MM.1S (cell line): ENCODE data around the gene SIN3A.

Experiments used
- DNase-seq: peaks from one replicate; pipeline ENCODE4 v3.0.0-alpha.2; 2015
- H2AFZ ChIP-seq: fragments of 300-600 bp; sonication (generic); 2 replicates; pipeline ENCODE4 v1.6.0; 2016; ENCODE audit warnings: antibody characterized with exemption, low read length
- H3F3A ChIP-seq: fragments of 300-600 bp; sonication (generic); 2 replicates; pipeline ENCODE4 v1.6.1; 2016; ENCODE audit warnings: mild to moderate bottlenecking, antibody characterized with exemption, low read length, moderate library complexity, mixed read lengths; ENCODE audit not compliant: insufficient read depth
- H3K27ac ChIP-seq: fragments of 300-600 bp; sonication (generic); 2 replicates; pipeline ENCODE4 v1.5.1; 2016; ENCODE audit warnings: mild to moderate bottlenecking, low read length
- H3K27me3 ChIP-seq: fragments of 300-600 bp; sonication (generic); replicated peaks from 2 replicates; pipeline ENCODE4 v1.6.0; 2016; ENCODE audit warnings: low read length; ENCODE audit not compliant: insufficient read depth
- H3K36me3 ChIP-seq: fragments of 300-600 bp; sonication (generic); replicated peaks from 2 replicates; pipeline ENCODE4 v1.6.1; 2016; ENCODE audit warnings: mild to moderate bottlenecking, low read length, mixed read lengths; ENCODE audit not compliant: insufficient read depth
- H3K4me1 ChIP-seq: fragments of 300-600 bp; sonication (generic); 2 replicates; pipeline ENCODE4 v1.6.1; 2016; ENCODE audit warnings: low read length, mixed read lengths
- H3K4me2 ChIP-seq: fragments of 300-600 bp; sonication (generic); 2 replicates; pipeline ENCODE4 v1.6.0; 2016; ENCODE audit warnings: low read depth, low read length
- H3K4me3 ChIP-seq: fragments of 300-600 bp; sonication (generic); 2 replicates; pipeline ENCODE4 v1.5.1; 2016; ENCODE audit warnings: low read length, mixed read lengths
- H3K79me2 ChIP-seq: fragments of 300-600 bp; sonication (generic); 2 replicates; pipeline ENCODE4 v1.6.1; 2016; ENCODE audit warnings: mixed run types, low read length, mixed read lengths
- H3K9ac ChIP-seq: fragments of 300-600 bp; sonication (generic); 2 replicates; pipeline ENCODE4 v1.6.1; 2016; ENCODE audit warnings: low read length, mixed read lengths
- H3K9me2 ChIP-seq: fragments of 300-600 bp; sonication (generic); replicated peaks from 2 replicates; pipeline ENCODE4 v1.6.1; 2016; ENCODE audit warnings: mild to moderate bottlenecking, low read length, mixed read lengths; ENCODE audit not compliant: insufficient read depth
- H3K9me3 ChIP-seq: fragments of 300-600 bp; sonication (generic); replicated peaks from 2 replicates; pipeline ENCODE4 v1.6.1; 2016; ENCODE audit warnings: mild to moderate bottlenecking, low read length, mixed read lengths; ENCODE audit not compliant: insufficient read depth
- H4K20me1 ChIP-seq: fragments of 300-600 bp; sonication (generic); 2 replicates; pipeline ENCODE4 v1.6.1; 2016; ENCODE audit warnings: mild to moderate bottlenecking, low read length, moderate library complexity, mixed read lengths; ENCODE audit not compliant: insufficient read depth
- CTCF ChIP-seq: fragments of 300-600 bp; sonication (generic); IDR thresholded peaks from 2 replicates; pipeline ENCODE4 v1.5.1; 2016; ENCODE audit warnings: antibody characterized with exemption, low read length, mixed read lengths
- EZH2 ChIP-seq: fragments of 300-600 bp; sonication (generic); optimal IDR thresholded peaks from 2 replicates; pipeline ENCODE3; 2017; ENCODE audit warnings: low read depth, mild to moderate bottlenecking, antibody characterized with exemption, low read length, mixed read lengths
- EZH2phosphoT487 ChIP-seq: fragments of 300-600 bp; sonication (generic); IDR thresholded peaks from 2 replicates; pipeline ENCODE4 v1.6.1; 2018; ENCODE audit warnings: antibody characterized with exemption, low read length

Gene SIN3A

GRCh38 chr15:75454471-75455378 lies 3.2 kb upstream of the SIN3A start:
- Histone ChIP-seq H3K9me3 (no peaks in the 10 kb centered on the region), H3K27me3 (no peaks in the 10 kb centered on the region), H3K4me1 (peaks cover 5% of the 10 kb centered on the region; the same call in 1 of the 2 replicates), H2AFZ (peak overlapping the region; percentile 66), H3K4me3 (peak overlapping the region; percentile 92), H3K9ac (peak overlapping the region; percentile 88), H3K79me2 (peaks cover 20% of the 10 kb centered on the region), H3K27ac (peak overlapping the region; percentile 98), H4K20me1 (peaks cover 6% of the 10 kb centered on the region), H3K36me3 (no peaks in the 10 kb centered on the region), H3K9me2 (no peaks in the 10 kb centered on the region), H3F3A (peaks cover 45% of the 10 kb centered on the region), H3K4me2 (peak overlapping the region; percentile 77)
- TF ChIP-seq CTCF (no peak), EZH2 (no peak), EZH2phosphoT487 (no peak)
- peak; percentile 62 for DNase-seq

DNA sequence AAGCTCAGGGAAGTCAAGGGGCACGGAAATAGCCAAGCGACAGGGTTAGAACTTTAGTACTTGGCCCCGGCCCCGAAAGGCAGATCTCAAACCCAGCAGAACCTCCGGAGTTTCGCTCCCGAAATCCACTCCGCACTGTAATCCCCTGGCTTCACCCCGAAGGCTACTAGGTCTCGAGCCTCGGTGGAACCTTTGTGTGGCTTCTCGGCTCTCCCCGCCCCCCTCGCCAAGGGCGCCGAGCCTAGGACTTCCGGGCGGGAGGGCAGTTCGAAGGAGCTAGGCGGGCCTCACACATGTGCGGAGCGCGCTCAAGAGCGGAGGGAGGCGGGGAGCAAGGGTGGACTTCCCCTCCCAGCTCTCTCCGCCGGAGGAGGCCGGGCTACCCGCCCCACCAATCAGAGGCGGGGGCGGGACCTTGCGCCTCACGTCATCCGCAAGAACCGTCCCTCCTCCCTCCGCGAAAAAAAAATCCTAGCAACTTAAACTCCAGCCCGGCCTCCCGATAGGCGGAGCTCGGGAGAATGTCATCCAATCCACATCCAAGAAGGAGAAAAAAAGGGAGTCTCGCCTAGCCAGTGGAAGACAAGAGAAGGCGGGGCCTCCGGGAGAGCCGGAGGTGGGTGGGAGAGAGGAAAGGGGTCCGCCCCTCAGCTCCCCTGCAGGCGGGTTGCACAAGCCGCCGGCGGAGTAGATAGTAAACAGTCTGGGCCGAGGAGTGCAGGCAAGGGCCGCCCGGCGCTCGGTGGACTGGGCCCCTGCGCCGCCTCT lies 2.4 kb upstream of the SIN3A start:
- Histone ChIP-seq H3K4me1 (peaks cover 14% of the 10 kb centered on the region), H2AFZ (peak overlapping the region; percentile 47; the same call in 1 of the 2 replicates), H3K4me2 (peak overlapping the region; percentile 93), H4K20me1 (peaks cover 14% of the 10 kb centered on the region), H3K36me3 (no peaks in the 10 kb centered on the region), H3K9me2 (no peaks in the 10 kb centered on the region), H3K9me3 (no peaks in the 10 kb centered on the region), H3F3A (peaks cover 45% of the 10 kb centered on the region), H3K9ac (peak overlapping the region; percentile 96), H3K4me3 (peak overlapping the region; percentile 71), H3K27ac (peak overlapping the region; percentile 98), H3K27me3 (no peaks in the 10 kb centered on the region), H3K79me2 (peaks cover 28% of the 10 kb centered on the region)
- DNase-seq: peak; percentile 99
- TF ChIP-seq EZH2 (no peak), CTCF (no peak), EZH2phosphoT487 (no peak)

- no peak for TF ChIP-seq EZH2phosphoT487
- peak; percentile 43 for TF ChIP-seq CTCF
- TF ChIP-seq EZH2: no peak
- Histone ChIP-seq H3K36me3 (no peaks in the 10 kb centered on the region), H3K9ac (peak overlapping the region; percentile 96), H3K79me2 (peaks cover 36% of the 10 kb centered on the region), H3K27me3 (no peaks in the 10 kb centered on the region), H3F3A (peaks cover 45% of the 10 kb centered on the region), H3K4me1 (peaks cover 14% of the 10 kb centered on the region), H2AFZ (peak overlapping the region; percentile 47; the same call in 1 of the 2 replicates), H3K4me2 (peak overlapping the region; percentile 93), H3K4me3 (peak overlapping the region; percentile 71), H4K20me1 (peaks cover 18% of the 10 kb centered on the region), H3K9me3 (no peaks in the 10 kb centered on the region), H3K9me2 (no peaks in the 10 kb centered on the region), H3K27ac (peak overlapping the region; percentile 98)
- peak; percentile 59 for DNase-seq
These were observed 1.6 kb upstream of the SIN3A start for GRCh38 chr15:75452865-75453702.
